Transverse colon (tissue), 4 donors: ENCODE measurements around the gene DHX40.

ENCODE experiments used
- POLR2A ChIP-seq: fragments of 450-650 bp; IDR thresholded peaks from one replicate; pipeline ENCODE4 v1.6.1; 2016; ENCODE audit warnings: antibody characterized with exemption, mild to moderate bottlenecking, moderate library complexity
- POLR2AphosphoS5 ChIP-seq, 3 donors: sonication (generic); formaldehyde crosslinking; IDR thresholded peaks; one replicate each; pipeline ENCODE4 v1.6.1; 2016; ENCODE audit warnings: antibody characterized with exemption in 3 of 3
- TF ChIP-seq, protein P1 (sequence below), 5 experiments: fragments of 200-600 bp in 3 of 5; fragments of 450-650 bp in 2 of 5; sonication (generic) in 3 of 5; IDR thresholded peaks; 1 replicate in 2 of 5; 2 replicates in 3 of 5; pipeline ENCODE4 v1.5.1; 2016 to 2017; ENCODE audit warnings: antibody characterized with exemption in 5 of 5, inconsistent platforms in 3 of 5, mild to moderate bottlenecking in 2 of 5, moderate library complexity in 1 of 5

DNA sequence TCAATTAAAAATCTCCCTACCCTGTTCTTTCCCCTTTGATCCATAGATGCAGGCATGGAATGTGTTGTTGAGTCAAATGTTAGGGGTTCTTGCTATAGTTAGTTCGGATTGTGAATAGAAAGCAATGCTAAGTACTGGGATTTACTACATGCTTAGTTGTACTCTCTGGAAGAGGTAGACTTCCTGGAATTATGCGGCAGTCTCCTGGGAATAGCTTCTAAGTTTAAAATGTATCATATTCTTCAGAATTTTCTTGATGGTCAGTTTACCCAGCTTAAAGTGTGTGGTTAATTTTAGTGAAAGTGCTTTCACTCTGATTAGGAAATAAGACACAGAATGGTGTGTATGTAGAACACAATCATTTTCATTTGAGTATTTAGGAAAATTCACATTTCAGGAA, 57.7 kb downstream of the DHX40 start:
- TF ChIP-seq, protein P1, sequence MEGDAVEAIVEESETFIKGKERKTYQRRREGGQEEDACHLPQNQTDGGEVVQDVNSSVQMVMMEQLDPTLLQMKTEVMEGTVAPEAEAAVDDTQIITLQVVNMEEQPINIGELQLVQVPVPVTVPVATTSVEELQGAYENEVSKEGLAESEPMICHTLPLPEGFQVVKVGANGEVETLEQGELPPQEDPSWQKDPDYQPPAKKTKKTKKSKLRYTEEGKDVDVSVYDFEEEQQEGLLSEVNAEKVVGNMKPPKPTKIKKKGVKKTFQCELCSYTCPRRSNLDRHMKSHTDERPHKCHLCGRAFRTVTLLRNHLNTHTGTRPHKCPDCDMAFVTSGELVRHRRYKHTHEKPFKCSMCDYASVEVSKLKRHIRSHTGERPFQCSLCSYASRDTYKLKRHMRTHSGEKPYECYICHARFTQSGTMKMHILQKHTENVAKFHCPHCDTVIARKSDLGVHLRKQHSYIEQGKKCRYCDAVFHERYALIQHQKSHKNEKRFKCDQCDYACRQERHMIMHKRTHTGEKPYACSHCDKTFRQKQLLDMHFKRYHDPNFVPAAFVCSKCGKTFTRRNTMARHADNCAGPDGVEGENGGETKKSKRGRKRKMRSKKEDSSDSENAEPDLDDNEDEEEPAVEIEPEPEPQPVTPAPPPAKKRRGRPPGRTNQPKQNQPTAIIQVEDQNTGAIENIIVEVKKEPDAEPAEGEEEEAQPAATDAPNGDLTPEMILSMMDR (IDR thresholded peaks at IDR 0.05), result no peak
- TF ChIP-seq POLR2AphosphoS5 (IDR thresholded peaks at IDR 0.05), result no peak
- TF ChIP-seq POLR2A, result no peak
